DOHH2 (cell line): ENCODE results near the gene MXRA7.

Experiments used
- H3F3A ChIP-seq: fragments of 200-600 bp; sonication (generic), shearing (Covaris generic); 2 replicates; pipeline ENCODE4 v1.6.0; 2016; ENCODE audit warnings: antibody characterized with exemption, mild to moderate bottlenecking; ENCODE audit not compliant: control insufficient read depth, insufficient read depth
- H3K27ac ChIP-seq: fragments of 200-600 bp; sonication (generic); 2 replicates; pipeline ENCODE4 v1.5.1; 2014; ENCODE audit warnings: low read depth, mild to moderate bottlenecking, low read length, moderate library complexity
- H3K27me3 ChIP-seq: fragments of 200-600 bp; sonication (generic); 2 replicates; pipeline ENCODE4 v1.6.1; 2014; ENCODE audit warnings: mild to moderate bottlenecking, low read length, mixed read lengths; ENCODE audit not compliant: control insufficient read depth
- H3K36me3 ChIP-seq: fragments of 200-600 bp; sonication (generic); 2 replicates; pipeline ENCODE4 v1.6.1; 2014; ENCODE audit warnings: mild to moderate bottlenecking, low read length, moderate library complexity, mixed read lengths; ENCODE audit not compliant: control insufficient read depth
- H3K4me1 ChIP-seq: fragments of 200-600 bp; sonication (generic); 2 replicates; pipeline ENCODE4 v1.6.1; 2014; ENCODE audit warnings: mild to moderate bottlenecking, low read length, mixed read lengths; ENCODE audit not compliant: control insufficient read depth
- H3K4me2 ChIP-seq: fragments of 200-600 bp; sonication (generic); 2 replicates; pipeline ENCODE4 v1.6.0; 2014; ENCODE audit warnings: mild to moderate bottlenecking, low read length, moderate library complexity
- H3K4me3 ChIP-seq: fragments of 200-600 bp; sonication (generic); 2 replicates; pipeline ENCODE4 v1.5.1; 2014; ENCODE audit warnings: mild to moderate bottlenecking, low read length, mixed read lengths
- H3K79me2 ChIP-seq: fragments of 200-600 bp; sonication (generic); 2 replicates; pipeline ENCODE4 v1.6.1; 2014; ENCODE audit warnings: mild to moderate bottlenecking, low read length, mixed read lengths; ENCODE audit not compliant: control insufficient read depth
- H3K9me2 ChIP-seq: fragments of 200-600 bp; sonication (generic); replicated peaks from 2 replicates; pipeline ENCODE4 v1.6.1; 2014; ENCODE audit warnings: mild to moderate bottlenecking, low read length, mixed read lengths; ENCODE audit not compliant: control insufficient read depth
- H3K9me3 ChIP-seq: fragments of 200-600 bp; sonication (generic); 2 replicates; pipeline ENCODE4 v1.6.1; 2014; ENCODE audit warnings: antibody characterized with exemption, low read length, mixed read lengths; ENCODE audit not compliant: control insufficient read depth, insufficient read depth
- H4K20me1 ChIP-seq: fragments of 200-600 bp; sonication (generic); 2 replicates; pipeline ENCODE4 v1.6.0; 2014; ENCODE audit warnings: low read depth, mild to moderate bottlenecking, antibody characterized with exemption, low read length, moderate library complexity; ENCODE audit not compliant: control insufficient read depth, insufficient read depth
- EZH2phosphoT487 ChIP-seq: fragments of 200-600 bp; sonication (generic); IDR thresholded peaks from 2 replicates; pipeline ENCODE4 v1.6.1; 2017; ENCODE audit warnings: borderline replicate concordance, mild to moderate bottlenecking, antibody characterized with exemption, low read length, moderate library complexity, mixed read lengths
- TF ChIP-seq, protein P1 (sequence below): fragments of 200-600 bp; sonication (generic); IDR thresholded peaks from one replicate; pipeline ENCODE4 v1.5.1; 2014; ENCODE audit warnings: antibody characterized with exemption, mild to moderate bottlenecking, low read depth, low read length; ENCODE audit not compliant: poor library complexity, severe bottlenecking

MXRA7 gene

DNA sequence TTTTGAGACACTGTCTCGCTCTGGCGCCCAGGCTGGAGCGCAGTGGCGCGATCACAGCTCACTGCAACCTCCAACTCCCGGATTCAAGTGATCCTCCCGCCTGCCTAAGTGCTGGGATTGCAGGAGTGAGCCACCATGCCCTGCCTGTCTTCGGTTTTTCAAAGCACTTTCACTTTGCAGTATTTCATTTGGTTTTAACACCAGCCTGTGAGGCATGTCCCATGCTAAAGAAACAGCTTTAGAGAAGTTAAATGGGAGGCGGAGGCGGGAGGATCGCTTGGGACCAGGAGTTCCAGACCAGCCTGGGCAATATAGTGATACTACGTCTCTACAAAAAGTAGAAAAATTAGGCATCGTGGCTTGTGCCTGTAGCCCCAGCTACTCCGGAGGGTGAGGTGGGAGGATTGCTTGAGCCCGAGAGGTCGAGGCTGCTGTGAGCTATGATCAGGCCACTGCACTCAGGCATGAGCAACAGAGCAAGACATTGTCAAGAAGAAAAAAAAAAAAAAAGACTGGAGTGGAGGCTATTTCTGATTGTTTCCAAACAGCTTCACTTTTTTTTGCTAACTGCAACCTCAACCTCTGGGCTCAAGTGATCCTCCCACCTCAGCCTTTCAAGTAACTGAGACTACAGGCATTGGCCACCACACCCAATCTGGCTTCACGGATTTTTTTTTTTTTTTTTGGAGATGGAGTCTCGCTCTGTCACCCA is 17.1 kb upstream of the MXRA7 start:
- peaks cover 80% of the 10 kb centered on the region for H3K36me3 ChIP-seq
- H3K4me2 ChIP-seq = peak overlapping the region; percentile 95
- peaks cover 59% of the 10 kb centered on the region for H3K4me1 ChIP-seq
- peaks cover 37% of the 10 kb centered on the region for H3F3A ChIP-seq
- no peaks in the 10 kb centered on the region for H3K9me2 ChIP-seq
- peaks cover 89% of the 10 kb centered on the region for H3K79me2 ChIP-seq
- TF ChIP-seq EZH2phosphoT487 = no peak
- TF ChIP-seq, protein P1, sequence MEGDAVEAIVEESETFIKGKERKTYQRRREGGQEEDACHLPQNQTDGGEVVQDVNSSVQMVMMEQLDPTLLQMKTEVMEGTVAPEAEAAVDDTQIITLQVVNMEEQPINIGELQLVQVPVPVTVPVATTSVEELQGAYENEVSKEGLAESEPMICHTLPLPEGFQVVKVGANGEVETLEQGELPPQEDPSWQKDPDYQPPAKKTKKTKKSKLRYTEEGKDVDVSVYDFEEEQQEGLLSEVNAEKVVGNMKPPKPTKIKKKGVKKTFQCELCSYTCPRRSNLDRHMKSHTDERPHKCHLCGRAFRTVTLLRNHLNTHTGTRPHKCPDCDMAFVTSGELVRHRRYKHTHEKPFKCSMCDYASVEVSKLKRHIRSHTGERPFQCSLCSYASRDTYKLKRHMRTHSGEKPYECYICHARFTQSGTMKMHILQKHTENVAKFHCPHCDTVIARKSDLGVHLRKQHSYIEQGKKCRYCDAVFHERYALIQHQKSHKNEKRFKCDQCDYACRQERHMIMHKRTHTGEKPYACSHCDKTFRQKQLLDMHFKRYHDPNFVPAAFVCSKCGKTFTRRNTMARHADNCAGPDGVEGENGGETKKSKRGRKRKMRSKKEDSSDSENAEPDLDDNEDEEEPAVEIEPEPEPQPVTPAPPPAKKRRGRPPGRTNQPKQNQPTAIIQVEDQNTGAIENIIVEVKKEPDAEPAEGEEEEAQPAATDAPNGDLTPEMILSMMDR = no peak
- peaks cover 3% of the 10 kb centered on the region; the same call in 1 of the 2 replicates for H4K20me1 ChIP-seq
- H3K27me3 ChIP-seq = no peaks in the 10 kb centered on the region
- peak overlapping the region; percentile 84 for H3K4me3 ChIP-seq
- no peaks in the 10 kb centered on the region for H3K9me3 ChIP-seq
- peak overlapping the region; percentile 93 for H3K27ac ChIP-seq

- peaks cover 29% of the 10 kb centered on the region for H3F3A ChIP-seq
- H4K20me1 ChIP-seq = 0 out of 2 replicates have a peak, but pooled peaks cover 3% of the 10 kb centered on the region
Observed at GRCh38 chr17:76726776-76727718, 16.3 kb upstream of the MXRA7 start, which contains the start of gene METTL23. Gene METTL23 (plus strand): TSS chr17:76726839. CDS start chr17:76729711, 2,872 bp downstream.

GRCh38 chr17:76726231-76726775 is 15.5 kb upstream of the MXRA7 start, which contains the start of gene JMJD6:
Gene JMJD6 (minus strand): TSS chr17:76726606. CDS start chr17:76726475, 131 bp downstream.
- H3K4me2 ChIP-seq = peak within 1 kb of the TSS; percentile 96
- H4K20me1 ChIP-seq = 0 out of 2 replicates have a peak, but pooled peaks cover 3% of the 10 kb centered on the region
- peaks cover 46% of the 10 kb centered on the region for H3K4me1 ChIP-seq
- peak within 1 kb of the TSS; percentile 84 for H3K4me3 ChIP-seq
- TF ChIP-seq, protein P1 = no peak
- no peak for TF ChIP-seq EZH2phosphoT487
- H3K27ac ChIP-seq = peak within 1 kb of the TSS; percentile 93
- no peaks in the 10 kb centered on the region for H3K9me2 ChIP-seq
- peaks cover 81% of the 10 kb centered on the region for H3K79me2 ChIP-seq
- peaks cover 78% of the 10 kb centered on the region for H3K36me3 ChIP-seq
- H3K27me3 ChIP-seq = no peaks in the 10 kb centered on the region
- peaks cover 21% of the 10 kb centered on the region for H3F3A ChIP-seq
- H3K9me3 ChIP-seq = no peaks in the 10 kb centered on the region

More at GRCh38 chr17:76726776-76727718, 16.3 kb upstream of the MXRA7 start, which contains the start of gene METTL23:
- Histone ChIP-seq H3K4me2 (peak within 1 kb of the TSS; percentile 96), H3K9me3 (no peaks in the 10 kb centered on the region), H3K27me3 (no peaks in the 10 kb centered on the region), H3K9me2 (no peaks in the 10 kb centered on the region), H3K79me2 (peaks cover 84% of the 10 kb centered on the region), H3K4me3 (peak within 1 kb of the TSS; percentile 84), H3K4me1 (peaks cover 53% of the 10 kb centered on the region), H3K27ac (peak within 1 kb of the TSS; percentile 93), H3K36me3 (peaks cover 78% of the 10 kb centered on the region)
- TF ChIP-seq, protein P1 = peak; percentile 91
- no peak for TF ChIP-seq EZH2phosphoT487
